Esophagus squamous epithelium (tissue), 4 donors: ENCODE results near the gene STON2.
A peak's percentile ranks its signal among the peaks of the same experiment; 100 is the strongest.

Source experiments
- POLR2A ChIP-seq, 4 donors: fragments of 450-650 bp; IDR thresholded peaks; one replicate each; pipeline ENCODE4 v1.6.1; 2017; ENCODE audit warnings: antibody characterized with exemption in 4 of 4, mild to moderate bottlenecking in 4 of 4, moderate library complexity in 3 of 4
- TF ChIP-seq, protein P1 (sequence below), 6 experiments: fragments of 450-650 bp in 4 of 6; fragments of 200-600 bp in 2 of 6; sonication (generic) in 2 of 6; IDR thresholded peaks; one replicate each; pipeline ENCODE4 v1.5.1; 2016 to 2019; ENCODE audit warnings: antibody characterized with exemption in 6 of 6, mild to moderate bottlenecking in 4 of 6, moderate library complexity in 4 of 6

DNA sequence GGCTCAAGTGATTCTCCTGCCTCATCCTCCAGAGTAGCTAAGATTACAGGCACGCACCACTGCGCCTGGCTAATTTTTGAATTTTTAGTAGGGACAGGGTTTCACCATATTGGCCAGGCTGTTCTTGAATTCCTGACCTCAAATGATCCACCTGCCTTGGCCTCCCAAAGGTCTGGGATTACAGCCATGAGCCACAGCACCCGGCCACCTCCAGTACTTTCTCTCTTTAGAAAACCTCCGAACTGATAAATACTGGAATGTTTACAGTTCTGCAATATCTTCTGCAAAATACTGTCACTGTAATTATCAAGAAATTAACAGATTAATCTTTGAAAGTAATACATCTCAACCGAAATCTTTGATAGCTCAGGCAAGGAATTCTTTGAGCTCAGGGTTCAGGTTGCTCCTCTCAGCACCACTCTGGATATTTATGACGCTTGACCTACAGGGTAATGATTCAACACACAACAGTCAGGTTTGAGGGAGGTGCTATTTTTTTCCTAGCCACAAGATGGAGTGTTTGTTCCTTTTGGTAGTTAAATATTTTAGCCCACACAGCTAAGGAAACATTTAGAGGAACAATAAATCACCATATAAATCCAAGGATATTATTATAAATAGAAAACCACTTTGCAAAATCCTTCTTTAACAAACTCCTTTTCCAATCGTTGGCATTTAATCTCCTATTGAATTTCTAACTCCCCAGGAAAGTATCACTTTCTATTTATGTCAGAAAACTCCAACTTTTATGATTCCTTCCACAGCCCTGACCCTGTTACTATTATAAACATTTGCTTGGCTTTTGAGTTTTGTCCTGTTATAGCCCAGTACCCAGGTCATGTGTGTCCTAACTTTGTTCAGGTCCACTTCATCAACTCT is 130.8 kb downstream of the STON2 start:
- TF ChIP-seq, protein P1, sequence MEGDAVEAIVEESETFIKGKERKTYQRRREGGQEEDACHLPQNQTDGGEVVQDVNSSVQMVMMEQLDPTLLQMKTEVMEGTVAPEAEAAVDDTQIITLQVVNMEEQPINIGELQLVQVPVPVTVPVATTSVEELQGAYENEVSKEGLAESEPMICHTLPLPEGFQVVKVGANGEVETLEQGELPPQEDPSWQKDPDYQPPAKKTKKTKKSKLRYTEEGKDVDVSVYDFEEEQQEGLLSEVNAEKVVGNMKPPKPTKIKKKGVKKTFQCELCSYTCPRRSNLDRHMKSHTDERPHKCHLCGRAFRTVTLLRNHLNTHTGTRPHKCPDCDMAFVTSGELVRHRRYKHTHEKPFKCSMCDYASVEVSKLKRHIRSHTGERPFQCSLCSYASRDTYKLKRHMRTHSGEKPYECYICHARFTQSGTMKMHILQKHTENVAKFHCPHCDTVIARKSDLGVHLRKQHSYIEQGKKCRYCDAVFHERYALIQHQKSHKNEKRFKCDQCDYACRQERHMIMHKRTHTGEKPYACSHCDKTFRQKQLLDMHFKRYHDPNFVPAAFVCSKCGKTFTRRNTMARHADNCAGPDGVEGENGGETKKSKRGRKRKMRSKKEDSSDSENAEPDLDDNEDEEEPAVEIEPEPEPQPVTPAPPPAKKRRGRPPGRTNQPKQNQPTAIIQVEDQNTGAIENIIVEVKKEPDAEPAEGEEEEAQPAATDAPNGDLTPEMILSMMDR (IDR thresholded peaks at IDR 0.05), result peak; percentile 66 to 91 (median 82)
- TF ChIP-seq POLR2A (IDR thresholded peaks at IDR 0.05), result no peak
